ENCODE measurements around the gene CWC25. TPM values are rescaled to one million over a fixed set of nuclear protein-coding genes. Genes with fewer than 3 reads are reported as not detected.
"Not testable (repeated sequence)": the region's sequence is repeated elsewhere in the genome, so short reads cannot be mapped to it uniquely, and the experiment has no call there.

The CWC25 gene
- total RNA-seq, 8 experiments from 2014 or later, result 12.4 to 21.1 (median 16.2) TPM

DNA sequence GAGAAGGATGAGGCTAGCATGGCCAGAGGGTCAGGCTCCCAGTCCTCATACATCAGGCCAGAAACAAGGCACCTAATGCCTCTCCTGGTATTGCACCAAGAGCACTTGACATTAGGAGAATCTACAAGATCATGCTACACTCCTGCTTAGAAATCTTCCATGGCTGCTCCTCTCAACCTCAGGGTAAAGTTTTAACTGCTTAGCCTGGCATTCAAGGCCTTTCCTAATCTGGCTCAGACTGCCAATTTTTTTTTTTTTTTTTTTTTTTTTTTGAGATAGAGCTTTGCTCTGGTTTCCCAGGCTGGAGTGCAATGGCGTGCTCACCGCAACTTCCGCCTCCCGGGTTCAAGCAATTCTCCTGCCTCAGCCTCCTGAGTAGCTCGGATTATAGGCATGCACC lies 34.0 kb downstream of the CWC25 start:
- Histone ChIP-seq H3K4me3 (no peak overlapping the region), H3K27ac (no peak overlapping the region), H3K4me1 (replicated peaks in 1 of 2) (peaks cover 4 to 11% of the 10 kb centered on the region in 2 donors)
- WGBS, 10 experiments, result 75 to 100% (median 90%) methylated on average over 2 to 4 of the region's 5 CpGs; no CpG with 5 or more reads in 5 of the 10 experiments
- in situ Hi-C loops (cut with MboI; ENCODE audit: low pct_unique_long_range_greater_than_20kb in 2 of 9, low sequenced_read_pairs in 9 of 9, unreplicated experiment in 9 of 9), result no loop called here
- no peak for ATAC-seq (replicated peaks in 6 of 8)

DNA sequence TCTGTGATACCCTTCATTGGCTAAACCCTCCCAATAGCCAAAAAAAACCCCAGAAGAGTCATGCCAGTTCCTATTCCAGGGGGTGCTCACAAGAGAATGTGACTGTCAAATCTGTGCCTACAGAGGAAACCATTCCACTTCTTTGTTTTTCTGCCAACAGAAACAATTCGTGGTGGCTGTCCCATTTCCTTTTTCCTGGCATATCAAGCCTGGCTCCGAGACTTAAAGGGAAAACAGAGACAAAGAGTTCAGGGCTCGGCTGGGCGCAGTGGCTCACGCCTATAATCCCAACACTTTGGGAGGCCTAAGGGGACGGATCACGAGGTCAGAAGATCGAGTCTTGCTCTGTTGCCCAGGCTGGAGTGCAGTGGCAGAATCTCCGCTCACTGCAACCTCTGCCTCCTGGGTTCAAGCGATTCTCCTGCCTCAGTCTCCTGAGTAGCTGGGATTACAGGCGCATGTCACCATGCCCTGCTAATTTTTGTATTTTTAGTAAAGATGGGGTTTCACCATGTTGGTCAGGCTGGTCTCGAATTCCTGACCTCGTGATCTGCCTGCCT lies 34.9 kb downstream of the CWC25 start:
- 29 to 100% (median 72%) methylated on average over 1 to 7 of the region's 13 CpGs; no CpG with 5 or more reads in 2 of the 10 experiments for WGBS, 10 experiments
- H3K27ac ChIP-seq; in situ Hi-C loops (cut with MboI; ENCODE audit: low pct_unique_long_range_greater_than_20kb in 2 of 9, low sequenced_read_pairs in 9 of 9, unreplicated experiment in 9 of 9); H3K4me3 ChIP-seq: not testable (repeated sequence)
- H3K4me1 ChIP-seq (replicated peaks in 1 of 2), result peaks cover 4 to 11% of the 10 kb centered on the region in 2 donors
- peak in 1 of 8 experiments; percentile 36 for ATAC-seq (replicated peaks in 6 of 8)

DNA sequence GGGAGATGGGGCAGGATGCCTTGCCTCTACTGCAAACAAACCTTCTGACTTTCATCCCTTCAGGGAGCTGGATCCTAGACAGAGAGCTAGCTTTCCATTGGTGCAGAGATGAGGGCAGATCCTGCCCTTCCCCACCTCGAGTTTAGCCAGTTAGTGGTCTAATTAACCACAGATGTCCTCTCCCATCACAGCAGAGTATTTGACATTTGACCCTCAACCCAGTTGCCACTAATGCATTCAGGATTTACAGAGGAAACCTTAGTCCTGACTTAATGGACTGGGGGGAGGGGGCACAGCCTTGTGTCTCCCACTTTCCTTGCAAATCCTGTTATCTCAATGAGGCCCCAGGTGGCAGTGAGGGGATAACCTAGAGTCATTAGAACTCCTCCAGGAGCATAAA lies 35.9 kb downstream of the CWC25 start:
- Histone ChIP-seq H3K4me1 (replicated peaks in 1 of 2) (peaks cover 4 to 11% of the 10 kb centered on the region in 2 donors), H3K4me3 (no peak overlapping the region), H3K27ac (no peak overlapping the region)
- 0% methylated on average over 1 of the region's 1 CpG; no CpG with 5 or more reads in 7 of the 10 experiments for WGBS, 10 experiments
- ATAC-seq (replicated peaks in 6 of 8), result peak in 2 of 8 experiments; percentile 26 to 38
- in situ Hi-C loops (cut with MboI; ENCODE audit: low pct_unique_long_range_greater_than_20kb in 2 of 9, low sequenced_read_pairs in 9 of 9, unreplicated experiment in 9 of 9), result no loop called here

DNA sequence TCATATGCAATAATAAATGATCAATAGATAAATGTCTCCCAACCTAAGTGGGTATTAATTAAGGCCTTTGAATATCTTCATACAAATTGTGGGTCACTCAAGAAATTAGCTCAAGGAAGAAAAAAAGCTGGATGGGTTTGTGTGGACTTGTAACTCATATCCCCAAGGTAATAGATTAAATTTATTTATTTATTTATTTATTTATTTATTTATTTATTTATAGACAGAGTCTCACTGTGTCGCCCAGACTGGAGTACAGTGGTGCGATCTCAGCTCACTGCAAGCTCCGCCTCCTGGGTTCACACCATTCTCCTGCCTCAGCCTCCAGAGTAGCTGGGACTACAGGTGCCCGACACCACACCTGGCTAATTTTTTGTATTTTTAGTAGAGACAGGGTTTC lies 37.1 kb downstream of the CWC25 start:
- ATAC-seq (replicated peaks in 6 of 8); in situ Hi-C loops (cut with MboI; ENCODE audit: low pct_unique_long_range_greater_than_20kb in 2 of 9, low sequenced_read_pairs in 9 of 9, unreplicated experiment in 9 of 9); H3K27ac ChIP-seq; H3K4me3 ChIP-seq: not testable (repeated sequence)
- peaks cover 4 to 11% of the 10 kb centered on the region in 2 donors for H3K4me1 ChIP-seq (replicated peaks in 1 of 2)
- 60 to 100% (median 90%) methylated on average over 1 to 3 of the region's 4 CpGs; no CpG with 5 or more reads in 5 of the 10 experiments for WGBS, 10 experiments

DNA sequence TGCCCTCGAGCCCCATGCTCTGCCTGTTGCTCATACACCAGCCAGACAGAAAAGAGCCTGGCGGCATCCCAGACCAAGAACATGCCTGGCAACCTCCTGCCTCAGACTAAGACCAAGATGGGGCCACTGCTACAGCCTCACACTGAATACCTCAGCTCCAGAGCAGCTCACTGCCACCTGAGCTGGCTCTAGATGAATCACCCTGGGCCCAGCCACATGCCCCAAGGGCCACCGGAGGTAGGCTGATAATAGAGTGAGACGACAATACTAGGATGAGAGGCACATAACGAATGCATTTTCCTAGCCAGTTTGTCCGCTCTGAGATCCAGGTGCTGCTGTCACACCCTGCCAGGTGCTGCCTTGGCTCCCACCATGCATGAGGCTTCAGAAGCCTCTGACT lies 38.7 kb downstream of the CWC25 start:
- Histone ChIP-seq H3K4me1 (replicated peaks in 1 of 2) (peaks cover 4 to 11% of the 10 kb centered on the region in 2 donors), H3K4me3 (no peak overlapping the region), H3K27ac (no peak overlapping the region)
- 60 to 100% (median 92%) methylated on average over 1 to 4 of the region's 6 CpGs; no CpG with 5 or more reads in 2 of the 10 experiments for WGBS, 10 experiments
- in situ Hi-C loops (cut with MboI; ENCODE audit: low pct_unique_long_range_greater_than_20kb in 2 of 9, low sequenced_read_pairs in 9 of 9, unreplicated experiment in 9 of 9), result no loop called here
- ATAC-seq (replicated peaks in 6 of 8), result no peak

DNA sequence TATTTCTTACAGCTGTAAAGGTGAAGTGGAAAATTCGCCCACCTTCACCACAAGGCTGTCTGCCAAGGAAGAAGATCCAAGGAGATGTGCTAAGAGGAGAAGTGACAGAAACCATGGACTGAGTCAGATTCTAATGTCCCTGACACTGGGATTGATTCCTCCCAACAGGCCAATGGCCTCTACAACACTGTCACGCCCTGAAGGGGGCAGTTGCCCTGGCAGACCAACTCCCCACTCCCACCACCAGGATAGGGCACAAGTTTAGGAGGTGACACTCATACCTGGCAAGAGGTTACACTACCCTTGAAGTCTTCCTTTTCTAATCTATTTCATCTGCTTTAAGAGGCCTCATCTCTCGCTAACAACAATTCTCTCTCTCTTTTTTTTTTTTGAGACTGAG lies 41.9 kb downstream of the CWC25 start:
- in situ Hi-C loops (cut with MboI; ENCODE audit: low pct_unique_long_range_greater_than_20kb in 2 of 9, low sequenced_read_pairs in 9 of 9, unreplicated experiment in 9 of 9), result no loop called here
- WGBS, 10 experiments, result 60 to 100% (median 96%) methylated on average over 1 to 2 of the region's 3 CpGs; no CpG with 5 or more reads in 4 of the 10 experiments
- H3K4me3 ChIP-seq, result no peak overlapping the region
- H3K27ac ChIP-seq, result no peak overlapping the region
- no peaks in the 10 kb centered on the region for H3K4me1 ChIP-seq (replicated peaks in 1 of 2)
- no peak for ATAC-seq (replicated peaks in 6 of 8)

DNA sequence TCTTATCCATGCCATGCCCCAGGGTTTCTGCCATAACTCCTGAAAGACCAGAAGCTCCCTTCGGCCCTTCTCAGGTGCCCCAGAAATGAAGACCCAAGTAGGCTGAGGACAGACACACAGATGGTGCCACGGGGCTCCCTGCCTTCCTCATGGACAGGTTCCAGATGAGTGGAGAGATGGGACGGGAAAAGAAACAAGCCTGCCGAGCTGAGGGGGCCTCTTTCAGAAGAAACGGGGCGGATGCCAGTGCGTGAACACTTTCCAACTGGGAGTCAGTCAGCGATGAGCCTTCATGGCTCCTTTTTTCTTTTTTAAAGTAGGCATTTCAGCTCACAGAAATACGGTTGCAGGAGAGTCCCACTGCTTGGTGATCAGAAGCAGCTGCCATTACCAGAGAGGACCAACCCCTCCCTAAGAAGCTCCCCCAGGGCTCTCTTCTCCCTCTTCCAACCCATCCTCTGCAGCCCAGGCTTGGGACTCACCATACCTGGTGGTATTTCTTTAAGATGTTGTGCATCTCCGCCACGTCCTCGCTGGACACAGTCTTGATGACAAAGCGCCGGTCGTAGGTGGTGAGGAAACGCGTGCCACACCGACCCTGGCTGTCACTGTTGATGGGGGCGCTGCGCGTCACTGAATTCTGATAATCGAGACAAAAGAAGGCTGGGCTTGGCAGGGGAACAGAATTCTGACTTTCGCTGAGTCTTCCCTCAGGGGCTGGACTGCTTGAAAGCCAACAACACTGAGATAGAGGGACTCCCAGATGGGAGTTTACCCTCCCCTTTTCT lies 45.0 kb downstream of the CWC25 start:
- no peak for ATAC-seq (replicated peaks in 6 of 8)
- Histone ChIP-seq H3K4me1 (replicated peaks in 1 of 2) (no peaks in the 10 kb centered on the region), H3K27ac (no peak overlapping the region), H3K4me3 (no peak overlapping the region)
- 69 to 100% (median 93%) methylated on average over 4 to 15 of the region's 23 CpGs; no CpG with 5 or more reads in 3 of the 10 experiments for WGBS, 10 experiments
- in situ Hi-C loops (cut with MboI; ENCODE audit: low pct_unique_long_range_greater_than_20kb in 2 of 9, low sequenced_read_pairs in 9 of 9, unreplicated experiment in 9 of 9), result no loop called here

DNA sequence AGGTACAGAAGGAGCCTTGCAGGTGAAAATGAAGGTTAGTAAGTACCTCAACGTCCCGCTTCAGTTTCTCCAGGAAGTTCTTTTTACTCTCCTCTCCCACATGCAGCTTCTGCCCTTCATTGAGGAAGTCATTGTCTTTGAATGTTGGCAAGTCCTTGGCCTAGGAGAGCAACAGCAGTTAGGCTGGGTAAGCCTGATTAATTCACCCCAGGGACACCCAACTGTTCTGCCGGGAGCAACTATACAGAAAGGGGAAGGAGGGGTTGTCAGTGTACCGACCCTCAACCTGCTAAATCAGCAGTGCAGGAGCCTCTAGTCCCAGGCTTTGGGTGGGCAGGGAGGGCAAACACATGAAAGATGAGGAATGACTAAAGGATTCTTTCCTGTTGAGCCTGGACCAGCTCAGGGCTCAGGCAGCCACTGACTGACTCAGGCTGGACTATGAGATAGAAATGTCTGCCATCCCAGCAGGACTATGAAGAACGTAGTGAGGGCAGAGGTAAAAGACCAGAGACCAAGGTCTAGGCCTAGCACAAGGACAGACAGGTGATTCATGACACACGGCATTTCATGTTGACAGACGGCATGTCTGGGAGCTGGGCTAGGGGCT lies 47.4 kb downstream of the CWC25 start:
- no peaks in the 10 kb centered on the region for H3K4me1 ChIP-seq (replicated peaks in 1 of 2)
- in situ Hi-C loops (cut with MboI; ENCODE audit: low pct_unique_long_range_greater_than_20kb in 2 of 9, low sequenced_read_pairs in 9 of 9, unreplicated experiment in 9 of 9), result no loop called here
- H3K4me3 ChIP-seq, result no peak overlapping the region
- ATAC-seq (replicated peaks in 6 of 8), result no peak
- H3K27ac ChIP-seq, result no peak overlapping the region
- WGBS, 10 experiments, result 70 to 86% (median 77%) methylated on average over 1 to 7 of the region's 7 CpGs; no CpG with 5 or more reads in 4 of the 10 experiments

DNA sequence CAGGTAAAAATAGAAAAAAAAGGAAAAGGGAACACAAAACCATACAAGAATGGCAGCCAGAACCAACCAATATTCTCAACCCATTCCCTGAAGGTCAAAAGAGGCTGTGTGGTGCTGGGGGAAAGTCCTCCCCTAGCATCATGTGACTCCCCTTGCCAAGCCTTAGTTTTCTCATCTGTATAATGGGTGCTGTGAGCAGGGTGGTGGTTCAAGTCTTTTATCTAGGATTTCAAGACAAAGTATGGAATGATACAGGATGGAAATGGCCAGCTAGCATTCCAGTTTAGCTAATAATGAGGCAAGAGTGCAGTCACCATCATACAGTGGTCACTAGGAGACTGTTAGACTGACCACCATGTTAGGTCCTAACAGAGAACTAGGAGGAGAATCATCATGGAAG lies 51.9 kb downstream of the CWC25 start:
- no peak for ATAC-seq (replicated peaks in 6 of 8)
- in situ Hi-C loops (cut with MboI; ENCODE audit: low pct_unique_long_range_greater_than_20kb in 2 of 9, low sequenced_read_pairs in 9 of 9, unreplicated experiment in 9 of 9), result no loop called here
- Histone ChIP-seq H3K27ac (no peak overlapping the region), H3K4me1 (replicated peaks in 1 of 2) (no peaks in the 10 kb centered on the region), H3K4me3 (no peak overlapping the region)

DNA sequence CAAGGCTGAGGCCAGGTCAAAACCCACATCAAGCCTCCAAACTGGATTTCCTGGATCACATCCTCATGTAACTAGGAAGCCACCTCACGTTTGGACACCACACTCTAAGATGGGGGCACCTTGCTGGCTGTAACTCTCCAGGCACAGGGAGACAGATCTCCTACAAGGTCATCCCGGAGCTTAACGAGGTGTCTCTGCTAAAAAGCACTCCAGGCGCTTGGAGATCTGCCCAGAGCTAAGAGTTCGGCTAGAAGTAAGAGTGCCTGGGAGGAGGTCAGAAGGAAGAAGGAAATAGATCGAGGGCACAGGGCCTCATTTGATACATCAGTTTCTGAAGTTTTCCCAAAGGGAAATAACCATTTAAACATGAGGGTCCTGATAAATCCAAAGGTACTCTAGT lies 56.7 kb downstream of the CWC25 start:
- ATAC-seq (replicated peaks in 6 of 8), result no peak

DNA sequence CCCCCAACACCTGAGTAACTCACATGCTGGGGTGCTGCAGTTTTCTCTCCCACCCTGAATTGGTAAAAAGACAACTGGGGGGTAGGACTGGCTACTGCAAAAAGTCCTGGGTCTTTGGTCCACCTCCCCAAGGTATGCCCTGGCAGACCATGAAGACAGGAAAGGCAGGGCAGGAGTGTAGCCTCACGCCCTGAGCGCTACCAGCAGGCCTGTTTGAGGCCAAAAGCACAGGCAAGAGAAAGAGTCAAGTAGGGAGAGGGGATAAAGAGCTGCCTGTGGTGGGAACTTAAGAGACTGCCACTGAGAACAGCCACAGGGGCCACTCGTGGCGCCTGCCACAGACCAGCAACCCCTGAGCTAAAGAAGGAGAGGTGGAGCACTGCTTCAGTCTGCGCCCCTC lies 58.8 kb downstream of the CWC25 start:
- no peak for ATAC-seq (replicated peaks in 6 of 8)
- Histone ChIP-seq H3K4me1 (replicated peaks in 1 of 2) (no peaks in the 10 kb centered on the region), H3K27ac (no peak overlapping the region), H3K4me3 (no peak overlapping the region)
- in situ Hi-C loops (cut with MboI; ENCODE audit: low pct_unique_long_range_greater_than_20kb in 2 of 9, low sequenced_read_pairs in 9 of 9, unreplicated experiment in 9 of 9), result no loop called here
- WGBS, 10 experiments, result 86 to 100% (median 90%) methylated on average over 1 to 5 of the region's 5 CpGs; no CpG with 5 or more reads in 5 of the 10 experiments

More for the DNA sequence above, 56.7 kb downstream of the CWC25 start:
- no peak overlapping the region for H3K4me3 ChIP-seq
- 60 to 100% (median 96%) methylated on average over 1 to 6 of the region's 6 CpGs; no CpG with 5 or more reads in 5 of the 10 experiments for WGBS, 10 experiments
- in situ Hi-C loops (cut with MboI; ENCODE audit: low pct_unique_long_range_greater_than_20kb in 2 of 9, low sequenced_read_pairs in 9 of 9, unreplicated experiment in 9 of 9), result no loop called here
- no peak overlapping the region for H3K27ac ChIP-seq
- no peaks in the 10 kb centered on the region for H3K4me1 ChIP-seq (replicated peaks in 1 of 2)

DNA sequence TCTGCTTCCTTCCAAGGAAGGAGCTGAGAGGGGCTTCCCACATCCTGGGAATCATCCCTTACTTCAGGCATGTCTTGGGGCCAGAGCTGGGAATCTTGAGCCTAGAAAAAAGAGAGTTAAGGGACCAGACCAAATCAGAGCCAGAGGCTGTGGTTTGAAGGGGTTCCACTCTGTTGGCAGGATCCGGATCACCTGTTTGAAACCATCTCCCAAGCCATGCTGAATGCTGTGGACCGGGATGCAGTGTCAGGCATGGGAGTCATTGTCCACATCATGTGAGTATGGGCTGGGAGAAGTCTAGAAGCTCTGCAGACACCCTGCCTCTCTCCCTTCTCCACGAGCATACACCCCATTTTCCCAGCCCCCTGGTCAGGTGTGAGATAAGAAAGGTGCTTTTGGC lies 62.9 kb downstream of the CWC25 start:
- in situ Hi-C loops (cut with MboI; ENCODE audit: low pct_unique_long_range_greater_than_20kb in 2 of 9, low sequenced_read_pairs in 9 of 9, unreplicated experiment in 9 of 9), result no loop called here
- 88 to 100% (median 94%) methylated on average over 1 to 3 of the region's 3 CpGs; no CpG with 5 or more reads in 5 of the 10 experiments for WGBS, 10 experiments
- Histone ChIP-seq H3K4me1 (replicated peaks in 1 of 2) (no peaks in the 10 kb centered on the region), H3K27ac (no peak overlapping the region), H3K4me3 (no peak overlapping the region)
- ATAC-seq (replicated peaks in 6 of 8), result no peak

DNA sequence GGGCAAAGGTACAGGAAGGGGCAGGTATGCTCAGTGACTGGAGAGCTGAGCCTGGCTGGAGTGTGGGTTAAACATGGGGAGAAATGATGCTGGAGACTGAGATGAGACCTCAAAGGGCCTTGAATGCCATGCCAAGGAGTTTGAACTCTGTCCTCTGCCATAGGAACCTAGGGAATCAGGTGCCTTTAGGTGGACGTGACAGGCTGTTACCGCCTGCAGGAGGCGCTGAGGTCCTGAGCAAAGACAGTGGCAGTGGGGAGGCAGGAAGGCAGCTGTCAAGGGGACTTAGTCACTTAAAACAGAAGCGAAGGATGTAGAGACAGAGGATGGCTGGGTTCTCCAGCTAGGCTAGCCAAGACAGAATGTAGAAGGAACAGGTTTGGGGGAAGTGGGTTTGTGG lies 63.5 kb downstream of the CWC25 start:
- Histone ChIP-seq H3K27ac (no peak overlapping the region), H3K4me3 (no peak overlapping the region), H3K4me1 (replicated peaks in 1 of 2) (no peaks in the 10 kb centered on the region)
- peak in 3 of 8 experiments; percentile 18 to 46 (median 20) for ATAC-seq (replicated peaks in 6 of 8)
- 67 to 93% (median 90%) methylated on average over 1 to 3 of the region's 4 CpGs; no CpG with 5 or more reads in 5 of the 10 experiments for WGBS, 10 experiments
- in situ Hi-C loops (cut with MboI; ENCODE audit: low pct_unique_long_range_greater_than_20kb in 2 of 9, low sequenced_read_pairs in 9 of 9, unreplicated experiment in 9 of 9), result no loop called here

Measured in motor neuron (in vitro differentiated cells).